SU-DHL-6 (cell line): ENCODE measurements around the gene MRPL55.

Experiments used
- EZH2phosphoT487 ChIP-seq: fragments of 200-600 bp; sonication (generic), shearing (Covaris generic); conservative IDR thresholded peaks from 2 replicates; pipeline ENCODE4 v1.6.1; 2018; ENCODE audit warnings: mild to moderate bottlenecking, antibody characterized with exemption, low read length, moderate library complexity, mixed read lengths
- TF ChIP-seq, protein P1 (sequence below): fragments of 200-600 bp; sonication (generic); IDR thresholded peaks from one replicate; pipeline ENCODE4 v1.5.1; 2017; ENCODE audit warnings: antibody characterized with exemption, mild to moderate bottlenecking, low read length, moderate library complexity; ENCODE audit not compliant: insufficient read depth, poor library complexity, severe bottlenecking

GRCh38 chr1:228070851-228071250, 38.2 kb downstream of the MRPL55 start:
- TF ChIP-seq, protein P1, sequence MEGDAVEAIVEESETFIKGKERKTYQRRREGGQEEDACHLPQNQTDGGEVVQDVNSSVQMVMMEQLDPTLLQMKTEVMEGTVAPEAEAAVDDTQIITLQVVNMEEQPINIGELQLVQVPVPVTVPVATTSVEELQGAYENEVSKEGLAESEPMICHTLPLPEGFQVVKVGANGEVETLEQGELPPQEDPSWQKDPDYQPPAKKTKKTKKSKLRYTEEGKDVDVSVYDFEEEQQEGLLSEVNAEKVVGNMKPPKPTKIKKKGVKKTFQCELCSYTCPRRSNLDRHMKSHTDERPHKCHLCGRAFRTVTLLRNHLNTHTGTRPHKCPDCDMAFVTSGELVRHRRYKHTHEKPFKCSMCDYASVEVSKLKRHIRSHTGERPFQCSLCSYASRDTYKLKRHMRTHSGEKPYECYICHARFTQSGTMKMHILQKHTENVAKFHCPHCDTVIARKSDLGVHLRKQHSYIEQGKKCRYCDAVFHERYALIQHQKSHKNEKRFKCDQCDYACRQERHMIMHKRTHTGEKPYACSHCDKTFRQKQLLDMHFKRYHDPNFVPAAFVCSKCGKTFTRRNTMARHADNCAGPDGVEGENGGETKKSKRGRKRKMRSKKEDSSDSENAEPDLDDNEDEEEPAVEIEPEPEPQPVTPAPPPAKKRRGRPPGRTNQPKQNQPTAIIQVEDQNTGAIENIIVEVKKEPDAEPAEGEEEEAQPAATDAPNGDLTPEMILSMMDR: no peak
- TF ChIP-seq EZH2phosphoT487: no peak
